K562 (cell line): ENCODE data around the gene ROR2. TPM values are rescaled to one million over a fixed set of nuclear protein-coding genes. Genes with fewer than 3 reads are reported as not detected.

Experiments used
- BRD9 ChIP-seq: fragments of 450-650 bp; IDR thresholded peaks from 2 replicates; pipeline ENCODE4 v1.6.1; 2018; ENCODE audit warnings: low read depth; ENCODE audit not compliant: partially characterized antibody
- CXXC5 ChIP-seq: fragments of 250-450 bp; sonication (Bioruptor Pico); IDR thresholded peaks from 2 replicates; pipeline ENCODE4 v1.8.0; 2022; ENCODE audit warnings: inconsistent platforms, mild to moderate bottlenecking, moderate library complexity
- EHMT2 ChIP-seq: fragments of 450-650 bp; IDR thresholded peaks from 2 replicates; pipeline ENCODE4 v1.6.1; 2018; ENCODE audit warnings: antibody characterized with exemption
- HDAC8 ChIP-seq: fragments of 450-650 bp; IDR thresholded peaks from 2 replicates; pipeline ENCODE4 v1.6.1; 2016; ENCODE audit warnings: mild to moderate bottlenecking, missing genetic modification characterization, moderate library complexity, missing compliant biosample characterization
- ILF3 ChIP-seq: fragments of 450-650 bp; IDR thresholded peaks from 2 replicates; pipeline ENCODE4 v1.6.1; 2018; ENCODE audit warnings: antibody characterized with exemption, mild to moderate bottlenecking, moderate library complexity, borderline replicate concordance
- KLF13 ChIP-seq: fragments of 450-650 bp; IDR thresholded peaks from 2 replicates; pipeline ENCODE4 v1.6.1; 2016; ENCODE audit warnings: missing genetic modification characterization, low read depth, mild to moderate bottlenecking, missing compliant biosample characterization, moderate library complexity, borderline replicate concordance
- MAZ ChIP-seq, 2 experiments: fragments of 450-650 bp in 1 of 2; sonication (generic) in 1 of 2; formaldehyde crosslinking; IDR thresholded peaks in 1 of 2; conservative IDR thresholded peaks in 1 of 2; 2 replicates each; pipeline versions ENCODE4 v1.4.0 to v1.5.0; 2020; ENCODE audit warnings: mild to moderate bottlenecking in 1 of 2, missing genetic modification reagents in 1 of 2
- NFE2 ChIP-seq: IDR thresholded peaks from 2 replicates; pipeline ENCODE4 v1.6.1; 2014; ENCODE audit warnings: antibody characterized with exemption, low read depth
- POLR2A ChIP-seq: fragments of 450-650 bp; conservative IDR thresholded peaks from 2 replicates; pipeline ENCODE4 v1.6.1; 2016
- POLR2H ChIP-seq: IDR thresholded peaks from 2 replicates; pipeline ENCODE4 v1.6.1; 2016; ENCODE audit warnings: missing genetic modification characterization, low read depth, mild to moderate bottlenecking, control low read depth, missing compliant biosample characterization, moderate library complexity
- SRF ChIP-seq, 2 experiments: fragments of 250-450, 450-650 bp in 1 of 2; sonication (Bioruptor Pico) in 1 of 2; sonication (generic) in 1 of 2; formaldehyde crosslinking; IDR thresholded peaks; 2 replicates each; pipeline versions ENCODE4 v1.5.0 to v1.5.1; 2020 to 2022; ENCODE audit warnings: mild to moderate bottlenecking in 1 of 2, missing genetic modification reagents in 1 of 2
- TEAD4 ChIP-seq, 2 experiments: sonication (generic) in 1 of 2; formaldehyde crosslinking in 1 of 2; IDR thresholded peaks; 2 replicates each; pipeline versions ENCODE4 v1.6.1 to v1.8.0; 2012 to 2022; ENCODE audit warnings: borderline replicate concordance in 1 of 2, inconsistent platforms in 1 of 2, low read length in 1 of 2, mild to moderate bottlenecking in 1 of 2, missing genetic modification reagents in 1 of 2
- TOE1 ChIP-seq, 2 experiments: fragments of 450-650 bp in 1 of 2; sonication (generic) in 1 of 2; formaldehyde crosslinking in 1 of 2; IDR thresholded peaks; 2 replicates each; pipeline versions ENCODE4 v1.7.1 to v1.8.0; 2016 to 2022; ENCODE audit warnings: borderline replicate concordance in 2 of 2, mild to moderate bottlenecking in 2 of 2, antibody characterized with exemption in 1 of 2, inconsistent platforms in 1 of 2, low read depth in 1 of 2, missing genetic modification reagents in 1 of 2, moderate library complexity in 1 of 2
- ZFP30 ChIP-seq: fragments of 250-450 bp; sonication (Bioruptor Pico); IDR thresholded peaks from 2 replicates; pipeline ENCODE4 v1.8.0; 2022; ENCODE audit warnings: moderate library complexity, mild to moderate bottlenecking, inconsistent platforms, borderline replicate concordance
- ZNF253 ChIP-seq: fragments of 250-450 bp; sonication (Bioruptor Pico); conservative IDR thresholded peaks from 2 replicates; pipeline ENCODE4 v1.6.1; 2021; ENCODE audit warnings: mild to moderate bottlenecking
- ZNF311 ChIP-seq: fragments of 250-450 bp; sonication (Bioruptor Pico); IDR thresholded peaks from 2 replicates; pipeline ENCODE4 v1.4.0; 2020; ENCODE audit warnings: mild to moderate bottlenecking, moderate library complexity
- ZNF316 ChIP-seq: fragments of 450-650 bp; IDR thresholded peaks from 2 replicates; pipeline ENCODE4 v1.6.1; 2016
- ZNF57 ChIP-seq: fragments of 450-650 bp; formaldehyde crosslinking; IDR thresholded peaks from 2 replicates; pipeline ENCODE4 v1.4.0; 2020; ENCODE audit warnings: mild to moderate bottlenecking, moderate library complexity
- ZNF75A ChIP-seq: fragments of 450-650 bp; formaldehyde crosslinking; IDR thresholded peaks from 2 replicates; pipeline ENCODE4 v1.4.0; 2020; ENCODE audit warnings: mild to moderate bottlenecking
- polyA plus RNA-seq, 8 experiments: library from polyadenylated mRNA; depleted of rRNA in 4 of 8; stranded (reverse) in 5 of 8; unstranded in 3 of 8; fragments of >200 nt; fragmentation: Nextera tagmentation in 2 of 8; fragmentation: Illumina TruSeq in 1 of 8; extraction: Ambion mirVana in 2 of 8; extraction: Trizol in 1 of 8; gene quantifications; 2 replicates each; pipeline versions ENCODE4 v1.2.1 to v1.2.3, GENCODE V29; 2011 to 2014; ENCODE audit warnings: inconsistent platforms in 1 of 8, missing spikeins in 1 of 8
- total RNA-seq, 7 experiments: library from RNA; depleted of rRNA in 6 of 7; stranded (reverse); fragments of >200 nt in 6 of 7; fragmentation: Illumina TruSeq in 2 of 7; extraction: Trizol in 2 of 7; gene quantifications; 2 replicates each; pipeline versions ENCODE4 v1.2.1 to v1.2.3, GENCODE V29; 2011 to 2021; ENCODE audit warnings: low replicate concordance in 1 of 7
- TF ChIP-seq, protein P1 (sequence below), 3 experiments: fragments of 200-800 bp in 1 of 3; sonication (Bioruptor generic) in 1 of 3; sonication (generic) in 1 of 3; formaldehyde crosslinking in 1 of 3; IDR thresholded peaks; 2 replicates each; pipeline versions ENCODE4 v1.6.1 to v1.8.0; 2016 to 2022; ENCODE audit warnings: mild to moderate bottlenecking in 2 of 3, missing compliant biosample characterization in 2 of 3, missing genetic modification characterization in 2 of 3, missing genetic modification reagents in 1 of 3
- TF ChIP-seq, protein P2 (sequence below): fragments of 200-400 bp; formaldehyde crosslinking; IDR thresholded peaks from 2 replicates; pipeline ENCODE4 v1.6.1; 2017; ENCODE audit warnings: mild to moderate bottlenecking, low read depth, low read length, moderate library complexity
- TF ChIP-seq, protein P3 (sequence below): fragments of 250-450 bp; sonication (Bioruptor Pico); IDR thresholded peaks from 2 replicates; pipeline ENCODE4 v1.5.0; 2020; ENCODE audit warnings: mild to moderate bottlenecking

ROR2 gene
- total and polyA plus RNA-seq, 9 of the 15 experiments (the other 6 are each of a cell fraction or from before 2014, with no cell fraction given) = 5.6 to 33.8 (median 15.3) TPM

DNA sequence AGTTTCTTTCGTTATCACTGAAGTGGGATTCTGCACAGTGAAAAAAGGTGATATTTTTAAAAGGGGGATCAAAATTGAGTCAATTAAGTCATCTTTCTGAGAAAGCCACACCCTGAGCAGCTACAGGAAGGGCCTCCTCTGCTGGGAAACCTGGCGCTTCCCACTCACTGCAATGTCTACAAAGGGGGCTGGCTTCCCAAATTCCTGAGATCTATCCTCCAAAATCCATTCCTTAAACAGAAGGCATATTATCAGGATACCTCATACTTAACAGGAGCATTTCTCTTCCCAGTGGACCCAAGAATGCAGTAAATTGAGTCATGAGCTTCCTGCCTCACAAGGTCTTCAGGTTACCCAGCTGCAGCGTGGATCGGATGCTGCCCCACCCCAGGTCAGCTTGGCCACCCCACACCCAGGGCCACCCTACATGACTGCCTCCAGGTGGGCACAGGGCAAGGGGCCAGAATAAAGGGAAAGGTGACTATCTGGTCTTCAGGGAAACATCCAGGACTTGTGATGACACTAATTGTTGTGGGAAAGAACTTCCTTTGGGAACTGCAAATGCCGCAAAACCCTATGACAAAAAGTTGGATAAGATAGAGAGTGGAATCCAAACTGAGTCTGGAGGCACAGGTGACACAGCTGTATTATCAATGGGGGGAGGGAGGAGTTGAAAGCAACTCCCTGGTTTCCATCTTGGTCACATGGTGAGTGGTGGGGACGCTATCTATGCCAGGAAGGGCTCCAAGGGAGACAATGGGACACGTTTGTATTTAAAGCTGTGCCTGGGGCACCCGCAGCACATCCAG lies 42.3 kb downstream of the ROR2 start (continued):
- TF ChIP-seq, protein P1, sequence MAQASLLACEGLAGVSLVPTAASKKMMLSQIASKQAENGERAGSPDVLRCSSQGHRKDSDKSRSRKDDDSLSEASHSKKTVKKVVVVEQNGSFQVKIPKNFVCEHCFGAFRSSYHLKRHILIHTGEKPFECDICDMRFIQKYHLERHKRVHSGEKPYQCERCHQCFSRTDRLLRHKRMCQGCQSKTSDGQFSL (CRISPR knock-in tag; IDR thresholded peaks at IDR 0.05) = no peak
- TF ChIP-seq, protein P1 (tag; IDR thresholded peaks at IDR 0.05) = peak in 1 of 2 experiments; percentile 14; a peak in 1 of 4 replicates
- peak in 1 of 2 experiments; percentile 48; a peak in 1 of 4 replicates for TF ChIP-seq MAZ (CRISPR knock-in tag; conservative IDR thresholded peaks at IDR 0.05 in 1 of 2, IDR thresholded peaks at IDR 0.05 in 1 of 2)
- peak; percentile 62; the same call in 1 of the 2 replicates for TF ChIP-seq EHMT2
- no peak for TF ChIP-seq ZNF57 (CRISPR knock-in tag)
- TF ChIP-seq, protein P2, sequence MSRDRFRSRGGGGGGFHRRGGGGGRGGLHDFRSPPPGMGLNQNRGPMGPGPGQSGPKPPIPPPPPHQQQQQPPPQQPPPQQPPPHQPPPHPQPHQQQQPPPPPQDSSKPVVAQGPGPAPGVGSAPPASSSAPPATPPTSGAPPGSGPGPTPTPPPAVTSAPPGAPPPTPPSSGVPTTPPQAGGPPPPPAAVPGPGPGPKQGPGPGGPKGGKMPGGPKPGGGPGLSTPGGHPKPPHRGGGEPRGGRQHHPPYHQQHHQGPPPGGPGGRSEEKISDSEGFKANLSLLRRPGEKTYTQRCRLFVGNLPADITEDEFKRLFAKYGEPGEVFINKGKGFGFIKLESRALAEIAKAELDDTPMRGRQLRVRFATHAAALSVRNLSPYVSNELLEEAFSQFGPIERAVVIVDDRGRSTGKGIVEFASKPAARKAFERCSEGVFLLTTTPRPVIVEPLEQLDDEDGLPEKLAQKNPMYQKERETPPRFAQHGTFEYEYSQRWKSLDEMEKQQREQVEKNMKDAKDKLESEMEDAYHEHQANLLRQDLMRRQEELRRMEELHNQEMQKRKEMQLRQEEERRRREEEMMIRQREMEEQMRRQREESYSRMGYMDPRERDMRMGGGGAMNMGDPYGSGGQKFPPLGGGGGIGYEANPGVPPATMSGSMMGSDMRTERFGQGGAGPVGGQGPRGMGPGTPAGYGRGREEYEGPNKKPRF = no peak
- TF ChIP-seq ZNF311 (CRISPR knock-in tag) = no peak
- TF ChIP-seq ZFP30 (CRISPR knock-in tag) = no peak
- TF ChIP-seq NFE2 = peak; percentile 54
- 0 out of 4 replicates have a peak, but pooled peaks of 1 of the 2 experiments have one; percentile 32 for TF ChIP-seq SRF (CRISPR knock-in tag; IDR thresholded peaks at IDR 0.05)
- peak; percentile 36; the same call in 1 of the 2 replicates for TF ChIP-seq ZNF316
- no peak for TF ChIP-seq POLR2H (tag)
- TF ChIP-seq TEAD4 (IDR thresholded peaks at IDR 0.05; ENCODE audit: low read length) = no peak
- TF ChIP-seq TEAD4 (CRISPR knock-in tag; IDR thresholded peaks at IDR 0.05; ENCODE audit: borderline replicate concordance) = no peak
- no peak for TF ChIP-seq ZNF253 (CRISPR knock-in tag)
- peak; percentile 24 for TF ChIP-seq CXXC5 (CRISPR knock-in tag)
- no peak for TF ChIP-seq ILF3
- TF ChIP-seq POLR2A = no peak
- no peak for TF ChIP-seq HDAC8
- no peak for TF ChIP-seq BRD9
- TF ChIP-seq, protein P3, sequence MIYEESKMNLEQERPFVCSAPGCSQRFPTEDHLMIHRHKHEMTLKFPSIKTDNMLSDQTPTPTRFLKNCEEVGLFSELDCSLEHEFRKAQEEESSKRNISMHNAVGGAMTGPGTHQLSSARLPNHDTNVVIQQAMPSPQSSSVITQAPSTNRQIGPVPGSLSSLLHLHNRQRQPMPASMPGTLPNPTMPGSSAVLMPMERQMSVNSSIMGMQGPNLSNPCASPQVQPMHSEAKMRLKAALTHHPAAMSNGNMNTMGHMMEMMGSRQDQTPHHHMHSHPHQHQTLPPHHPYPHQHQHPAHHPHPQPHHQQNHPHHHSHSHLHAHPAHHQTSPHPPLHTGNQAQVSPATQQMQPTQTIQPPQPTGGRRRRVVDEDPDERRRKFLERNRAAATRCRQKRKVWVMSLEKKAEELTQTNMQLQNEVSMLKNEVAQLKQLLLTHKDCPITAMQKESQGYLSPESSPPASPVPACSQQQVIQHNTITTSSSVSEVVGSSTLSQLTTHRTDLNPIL (CRISPR knock-in tag) = no peak
- TF ChIP-seq TOE1 (IDR thresholded peaks at IDR 0.05; ENCODE audit: borderline replicate concordance) = peak; percentile 54; the same call in 1 of the 2 replicates
- no peak for TF ChIP-seq TOE1 (CRISPR knock-in tag; IDR thresholded peaks at IDR 0.05; ENCODE audit: borderline replicate concordance, low read depth)
- TF ChIP-seq ZNF75A (CRISPR knock-in tag) = no peak
- no peak for TF ChIP-seq KLF13 (tag)
